ENCODE measurements around the gene ZNF804A.

DNA sequence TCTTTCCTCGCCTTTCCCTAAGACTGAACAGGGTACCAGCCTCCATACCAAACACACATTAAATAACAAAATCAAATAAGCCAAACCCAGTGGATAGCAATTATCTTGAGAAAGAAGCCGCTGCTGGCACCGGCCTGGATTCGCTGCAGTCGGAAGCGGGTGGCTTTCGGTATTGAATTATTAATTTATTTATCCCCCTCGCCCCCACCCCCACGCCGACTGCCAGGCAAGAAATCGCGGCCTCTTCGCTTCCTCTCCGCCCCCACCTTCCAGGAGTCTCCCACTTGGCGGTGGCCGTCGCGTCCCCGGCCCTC is 370 bp upstream of the ZNF804A start:
- TF ChIP-seq ZNF274 (IDR thresholded peaks at IDR 0.05; ENCODE audit: low read depth, low read length) (no peak), SUZ12 (IDR thresholded peaks at IDR 0.05; ENCODE audit: extremely low read depth, insufficient read depth, insufficient read length) (no peak)
